NCI-H2107 treated with DMSO at 0.1 percent for 48 hours (cell line): ENCODE measurements around the gene OBP2A.

Experiments
- DNase-seq: peaks from one replicate; lab custom pipeline; 2025; ENCODE audit not compliant: unreplicated experiment; lab: John Stamatoyannopoulos, UW

The OBP2A gene

DNA sequence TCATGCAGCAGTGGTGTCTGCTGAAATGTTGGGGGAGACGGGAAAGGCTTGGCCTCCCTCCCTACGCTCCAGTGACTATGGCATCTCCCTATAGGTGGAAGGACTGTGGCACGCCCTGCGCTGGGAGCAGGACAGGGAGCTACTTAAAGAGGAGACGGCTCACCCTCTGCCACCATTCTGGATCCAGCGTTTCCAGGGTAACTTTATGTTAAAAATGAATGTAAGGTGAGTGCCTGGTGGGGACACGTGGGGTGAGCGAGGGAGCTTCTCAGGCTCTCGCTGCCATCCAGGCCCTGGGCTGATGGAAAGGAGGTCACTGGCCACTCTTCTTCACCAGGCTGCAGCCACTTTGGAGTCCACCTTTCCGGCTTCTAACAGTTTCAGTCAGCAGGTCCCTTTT is 31.3 kb downstream of the OBP2A start:
- DNase-seq = no peak

DNA sequence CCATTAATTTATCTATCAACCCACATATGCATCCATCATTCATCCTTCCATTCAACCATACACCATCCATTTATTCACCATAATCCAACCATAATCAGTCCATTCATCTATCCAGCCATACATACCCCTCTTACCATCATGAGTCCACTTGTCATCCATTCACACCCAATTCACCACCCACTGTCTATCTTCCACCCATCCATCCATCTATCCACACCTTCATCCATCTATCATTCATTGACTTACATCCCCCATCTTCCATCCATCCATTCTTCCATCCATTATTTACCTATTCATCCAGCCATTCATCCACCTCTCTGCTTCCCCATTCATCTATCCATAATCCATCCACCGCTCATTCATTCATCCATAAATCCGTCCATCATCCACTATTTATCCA is 33.4 kb downstream of the OBP2A start:
- no peak for DNase-seq

DNA sequence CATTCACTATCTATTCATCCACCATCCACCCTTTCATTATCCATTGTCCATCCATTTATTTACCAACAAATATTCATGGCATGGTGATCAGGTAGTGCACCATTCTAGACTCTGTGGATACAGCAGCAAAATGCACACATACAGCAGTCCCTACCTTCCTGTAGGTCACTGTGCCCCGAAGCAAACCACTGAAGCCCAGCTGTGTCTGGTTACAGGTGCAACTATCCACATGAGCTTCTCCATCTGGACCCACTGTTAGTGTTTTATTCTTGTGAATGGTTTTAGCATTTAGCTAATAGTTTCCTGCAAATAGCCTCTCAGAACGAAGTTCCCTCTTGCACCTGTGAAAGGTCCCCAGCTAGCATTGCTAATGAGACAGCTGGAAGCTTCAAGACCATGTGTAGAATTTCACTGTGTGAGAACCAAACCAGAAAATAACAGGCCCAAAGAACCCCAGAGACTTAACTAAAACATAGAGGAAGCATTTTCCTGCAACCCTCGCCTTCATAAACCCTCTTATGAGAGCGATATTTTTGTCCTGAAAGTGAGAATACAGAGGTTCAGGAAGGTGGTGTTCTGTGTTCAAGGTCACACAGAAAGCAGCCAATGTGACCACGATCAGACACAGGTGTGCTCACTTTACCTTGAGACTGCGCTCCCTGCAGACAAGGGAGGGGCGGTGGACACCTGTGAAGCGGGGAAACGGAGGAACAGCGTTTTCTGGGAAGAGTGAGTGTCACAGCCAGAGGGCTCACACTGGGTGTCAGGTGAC is 34.1 kb downstream of the OBP2A start:
- no peak for DNase-seq

DNA sequence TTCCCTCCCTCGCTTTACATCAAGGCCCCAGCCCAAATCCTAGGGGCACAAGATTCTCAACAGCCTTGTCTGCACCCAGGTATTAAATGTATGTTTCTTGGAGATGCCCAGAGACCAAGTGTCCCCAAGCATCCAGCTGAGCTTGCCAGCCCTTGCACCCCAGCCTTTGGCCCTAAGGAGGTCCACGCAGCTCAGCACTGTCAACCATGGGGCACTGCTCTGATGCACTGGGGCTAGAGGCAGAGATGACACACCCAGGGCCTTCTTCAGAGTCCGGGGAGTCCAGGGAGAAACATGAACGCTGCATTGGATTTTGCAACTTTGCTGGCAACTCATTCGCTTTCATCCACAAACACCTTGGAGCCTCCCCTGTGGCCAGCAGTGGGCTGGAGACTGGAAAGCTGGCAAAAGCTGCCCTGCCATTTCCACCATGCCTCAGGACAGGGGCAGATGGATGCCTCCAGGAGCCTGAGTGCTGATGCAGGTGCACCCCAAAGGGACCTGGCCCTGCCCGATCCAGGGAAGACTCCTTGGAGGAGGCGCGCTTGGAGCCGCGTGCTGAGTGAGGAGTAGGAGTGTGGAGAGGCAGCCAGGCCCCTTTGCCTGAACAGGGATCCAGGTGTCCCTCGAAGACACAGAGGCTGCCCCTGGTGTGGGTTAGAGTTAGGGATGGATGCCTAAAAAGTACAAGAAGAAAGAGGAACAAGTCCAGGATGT is 34.9 kb downstream of the OBP2A start:
- DNase-seq = no peak

DNA sequence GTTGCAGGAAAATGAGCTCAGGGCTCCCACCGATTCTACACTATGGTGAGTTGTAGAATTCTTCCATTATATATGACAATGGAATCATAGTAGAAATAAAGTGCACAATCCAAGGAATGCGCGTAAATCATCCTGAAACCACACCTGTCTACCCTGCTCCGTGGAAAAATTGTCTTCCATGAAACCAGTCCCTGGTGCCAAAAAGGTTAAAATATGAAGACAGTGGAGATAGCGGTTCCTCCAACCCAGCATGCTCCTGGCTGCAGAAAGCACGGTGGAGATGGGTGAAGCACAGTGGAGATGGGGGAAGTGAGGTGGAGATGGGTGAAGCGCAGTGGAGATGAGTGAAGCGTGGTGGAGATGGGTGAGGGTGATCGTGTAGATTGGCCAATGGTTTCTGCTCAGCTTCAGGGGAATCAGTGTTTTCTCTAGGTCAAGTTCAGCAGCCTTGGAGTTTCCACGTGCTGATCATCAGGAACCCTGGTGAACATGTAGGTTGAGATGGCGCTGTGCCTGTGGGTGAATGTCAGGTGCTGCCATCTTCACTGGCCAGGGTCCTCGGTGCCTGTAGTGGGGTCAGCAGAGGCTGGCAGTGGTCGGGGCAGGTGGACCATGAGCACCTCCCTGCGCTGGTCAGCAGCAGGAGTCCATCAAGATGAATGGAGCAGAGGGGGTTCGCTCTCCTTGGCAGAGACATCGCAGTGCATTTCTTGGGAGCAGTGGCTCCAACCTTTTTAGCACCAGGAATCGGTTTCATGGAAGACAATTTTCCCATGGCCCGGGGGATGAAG is 35.9 kb downstream of the OBP2A start:
- DNase-seq = no peak

DNA sequence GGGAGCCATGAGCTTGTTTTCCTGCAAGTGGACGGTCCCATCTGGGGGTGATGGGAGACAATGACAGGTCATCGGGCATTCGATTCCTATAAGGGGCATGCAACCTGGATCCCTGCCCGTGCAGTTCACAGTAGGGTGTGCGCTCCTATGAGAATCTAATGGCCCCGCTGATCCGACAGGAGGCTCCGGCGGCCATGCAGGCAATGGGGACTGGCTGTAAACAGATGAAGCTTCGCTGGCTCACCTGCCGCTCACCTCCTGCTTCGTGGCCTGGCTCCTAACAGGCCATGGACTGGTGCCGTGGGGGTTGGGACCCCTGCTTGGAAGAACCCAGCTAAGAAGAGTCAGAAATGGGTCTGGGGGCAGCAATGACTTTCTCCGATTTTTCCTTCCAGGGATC is 36.6 kb downstream of the OBP2A start:
- DNase-seq = no peak

DNA sequence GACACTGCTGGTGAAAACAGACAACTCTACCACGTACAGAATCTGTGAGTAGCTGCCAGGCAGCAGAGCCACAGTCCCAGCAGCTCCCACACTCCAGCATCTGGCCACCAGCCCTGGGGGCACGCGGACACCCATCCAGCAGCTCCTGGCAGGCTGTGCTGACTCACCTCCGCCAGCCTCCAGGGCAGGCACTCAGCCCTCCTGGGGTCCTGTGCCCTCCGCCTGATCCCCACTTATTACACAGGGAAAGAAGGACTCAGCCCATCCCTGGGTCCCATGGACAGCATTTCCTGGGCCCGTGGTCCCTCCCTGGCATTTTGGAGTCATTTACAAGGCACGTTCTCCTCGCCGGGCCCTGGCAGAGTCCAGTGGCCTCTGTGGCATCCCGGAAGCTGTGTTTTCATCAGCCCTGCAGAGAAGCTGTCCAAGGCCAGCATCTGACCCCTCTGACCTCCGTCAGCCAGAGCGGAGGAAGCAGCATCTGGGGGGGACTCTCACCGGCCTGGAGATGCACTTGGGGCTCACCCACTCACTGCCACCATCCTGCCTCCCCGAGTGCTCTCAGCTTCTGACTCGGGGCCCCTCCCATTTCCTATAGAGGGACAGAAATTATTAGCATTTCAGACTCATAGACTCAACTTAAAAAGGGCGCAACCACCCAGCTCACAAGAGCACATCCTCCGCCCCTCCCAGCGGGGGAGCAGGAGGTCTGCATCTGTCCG is 37.2 kb downstream of the OBP2A start:
- no peak for DNase-seq

DNA sequence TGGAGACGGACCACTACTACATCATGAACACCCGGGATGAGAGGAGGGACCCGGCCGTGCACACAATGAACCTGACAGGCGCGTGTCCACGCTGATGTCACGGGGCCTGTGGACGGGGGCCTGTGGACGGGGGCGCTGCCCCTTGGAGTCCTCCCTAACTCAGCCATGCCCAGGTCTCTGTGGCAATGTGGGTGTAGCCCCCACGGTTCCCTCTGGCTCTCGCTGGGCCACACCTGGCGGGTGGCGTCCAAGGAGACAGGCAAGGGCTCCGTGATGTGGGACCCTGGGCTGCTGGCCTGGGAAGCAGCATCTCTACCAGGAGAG is 37.7 kb downstream of the OBP2A start:
- DNase-seq = no peak

DNA sequence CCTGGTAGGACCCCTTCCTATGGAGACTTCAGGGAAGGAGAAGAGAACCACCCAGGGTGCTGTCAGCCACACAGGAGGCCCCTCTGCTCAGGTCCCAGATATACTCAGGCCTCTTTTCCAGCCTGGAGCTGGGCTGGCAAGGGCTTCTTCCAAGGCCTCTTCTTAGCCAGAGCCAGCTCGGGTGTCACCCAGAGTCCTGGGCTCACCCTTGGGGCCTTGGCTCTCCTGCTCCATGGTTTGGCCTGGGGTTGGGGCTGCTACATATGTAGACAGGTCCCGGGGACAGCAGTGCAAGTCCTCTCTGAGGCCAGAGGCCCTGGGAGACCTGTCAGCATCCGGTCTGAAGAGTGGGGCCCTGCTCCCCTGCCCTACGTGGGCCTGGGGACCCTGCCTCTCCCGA is 38.4 kb downstream of the OBP2A start:
- DNase-seq = no peak

DNA sequence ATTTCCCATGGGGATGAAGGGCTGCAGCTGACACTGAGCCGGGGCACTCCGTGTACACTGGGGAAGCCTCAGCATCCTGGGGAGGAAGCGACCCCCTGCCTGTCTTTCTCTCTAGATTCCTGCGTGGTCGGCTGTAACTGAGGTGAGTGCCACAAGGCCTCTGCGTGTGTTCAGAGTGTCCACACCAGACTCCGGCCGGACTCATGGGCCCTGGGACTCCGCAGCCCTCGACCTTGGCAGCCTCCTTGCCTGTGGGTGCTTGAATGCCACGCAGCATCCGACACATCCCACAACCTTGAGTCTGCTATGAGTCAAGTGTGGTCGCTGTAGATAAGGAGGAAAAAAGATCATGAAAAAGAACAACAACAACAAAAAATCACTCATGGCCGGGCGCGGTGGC is 39.0 kb downstream of the OBP2A start:
- DNase-seq = no peak

DNA sequence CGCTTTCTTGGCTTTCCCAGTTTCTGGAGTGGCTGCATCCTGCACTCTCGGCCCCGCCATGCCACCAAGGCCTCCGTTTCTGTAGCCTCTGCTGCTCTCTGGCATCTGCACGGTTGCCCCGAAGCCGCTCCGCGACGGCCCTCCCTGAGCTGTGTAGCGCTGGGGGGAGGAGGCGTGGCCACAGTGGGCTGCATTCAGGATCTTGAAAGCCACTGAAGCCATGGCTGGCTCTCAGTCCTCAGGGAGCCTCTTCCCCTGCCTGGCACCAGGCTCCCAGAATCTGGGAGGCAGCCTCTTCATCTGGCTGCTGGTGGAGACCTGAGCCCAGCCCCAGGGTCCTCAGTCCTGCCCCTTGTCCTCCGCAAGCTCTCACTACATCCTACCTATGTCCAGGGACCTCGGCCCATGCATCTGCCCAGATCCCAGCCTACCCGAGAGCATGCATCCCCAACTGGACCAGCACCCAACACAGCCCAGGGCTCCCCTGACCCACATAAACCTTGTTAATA is 40.7 kb downstream of the OBP2A start:
- DNase-seq = no peak

DNA sequence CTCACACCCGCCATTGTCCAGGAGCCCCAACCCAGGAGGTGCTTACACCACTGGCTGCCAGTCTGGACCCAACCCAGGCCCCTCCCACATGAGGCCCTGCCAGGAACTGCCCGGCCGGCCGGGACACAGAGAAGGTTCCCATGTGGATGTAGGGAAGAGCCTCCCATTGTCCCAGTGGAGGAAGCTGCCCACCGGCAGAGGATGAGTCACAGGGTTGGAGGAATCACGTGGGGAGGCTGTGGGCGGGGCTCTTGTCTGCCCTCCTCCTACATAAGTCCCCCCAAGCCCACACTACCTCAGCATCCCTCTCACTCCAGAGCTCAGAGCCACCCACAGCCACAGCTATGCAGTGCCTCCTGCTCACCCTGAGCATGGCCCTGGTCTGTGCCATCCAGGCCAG is 41.7 kb downstream of the OBP2A start:
- no peak for DNase-seq

DNA sequence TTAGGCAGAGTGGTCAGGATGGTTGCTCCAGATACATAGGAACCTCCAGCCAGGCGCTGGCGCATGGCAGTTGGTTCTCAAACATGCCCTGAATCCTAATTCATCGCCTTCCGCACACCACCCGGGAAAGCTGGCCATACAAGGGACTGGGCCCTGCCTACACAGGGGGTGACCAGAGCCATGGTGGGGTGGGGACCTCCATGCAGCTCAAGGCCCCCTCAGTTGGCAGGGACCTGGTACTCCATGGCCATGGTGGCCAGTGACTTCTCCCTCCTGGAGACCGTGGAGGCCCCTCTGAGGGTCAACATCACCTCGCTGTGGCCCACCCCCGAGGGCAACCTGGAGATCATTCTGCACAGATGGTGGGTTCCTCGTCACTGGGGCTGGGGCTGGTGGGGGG is 42.4 kb downstream of the OBP2A start:
- DNase-seq = no peak

DNA sequence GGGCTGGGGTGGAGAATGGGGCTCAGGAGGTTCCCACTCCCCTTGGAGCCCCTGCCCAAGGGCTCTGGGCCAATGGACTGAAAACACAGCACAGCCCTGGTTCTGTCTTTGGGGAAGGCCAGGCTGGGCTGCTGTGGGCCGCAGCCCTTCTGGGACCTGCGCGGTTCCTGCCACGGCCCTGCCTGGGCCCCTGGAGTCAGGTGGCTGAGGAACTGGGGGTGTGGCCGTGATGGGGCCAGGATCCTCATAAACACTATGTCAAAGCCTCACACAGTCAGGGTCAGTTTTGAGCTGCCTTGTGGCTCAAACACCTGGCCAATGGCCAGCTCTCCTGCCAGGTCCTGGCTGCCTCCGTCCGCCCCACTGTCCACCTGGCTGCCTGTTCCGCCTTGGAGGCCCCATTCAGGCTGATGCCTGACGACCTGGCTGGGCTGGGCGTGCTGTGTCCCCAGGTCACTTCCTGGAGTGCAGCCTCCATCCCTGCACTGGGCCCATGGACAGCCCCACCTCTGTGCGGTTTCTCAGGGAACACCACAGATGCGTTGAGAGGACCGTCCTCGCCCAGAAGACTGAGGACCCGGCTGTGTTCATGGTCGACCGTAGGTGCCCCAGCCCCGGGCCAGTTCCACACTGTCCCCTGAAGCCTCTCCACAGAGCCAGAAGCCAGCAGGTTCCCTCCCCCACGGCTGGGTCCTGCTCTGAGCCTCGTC is 43.1 kb downstream of the OBP2A start:
- no peak for DNase-seq

DNA sequence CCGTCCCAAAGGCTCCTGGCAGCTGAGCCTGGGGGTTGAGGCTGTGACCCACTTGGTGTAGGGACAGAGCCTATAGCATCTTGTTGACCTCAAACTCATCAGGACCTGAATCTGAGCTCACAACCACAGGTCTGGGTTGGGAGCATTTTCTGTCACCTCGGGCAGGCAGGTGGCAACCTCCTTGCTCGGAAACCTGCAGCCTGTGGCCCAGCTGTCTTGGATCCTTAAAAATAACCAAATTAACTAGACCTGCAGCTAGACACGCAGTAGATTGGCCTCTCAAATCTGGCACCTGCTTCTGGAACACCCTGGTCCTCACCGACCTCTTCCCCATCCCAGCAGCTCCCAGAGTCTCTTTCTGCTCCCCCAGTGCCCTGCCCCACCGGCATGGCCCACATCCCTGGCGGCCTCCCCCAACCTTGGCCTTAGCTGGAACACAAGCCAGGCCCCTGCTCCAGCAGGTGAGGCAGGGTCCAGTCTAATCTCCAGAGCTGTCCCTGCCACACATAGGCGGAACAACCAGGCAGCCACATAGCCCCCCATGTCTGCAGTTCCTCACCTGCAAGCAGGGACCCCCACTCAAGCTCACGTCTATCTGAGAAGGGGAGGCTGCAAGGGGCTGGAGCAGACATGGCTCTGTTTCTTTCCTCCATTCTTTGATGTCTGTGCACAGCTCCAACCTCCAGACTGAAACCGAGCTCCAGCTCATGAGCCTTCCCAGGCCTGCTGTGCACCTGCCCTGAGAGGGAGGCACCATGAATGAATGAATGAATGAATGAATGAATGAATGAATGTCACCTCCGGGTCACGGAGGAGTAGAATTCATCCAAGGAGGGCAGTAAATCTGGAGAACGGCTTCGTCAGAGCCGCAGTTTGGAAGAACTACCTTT is 43.9 kb downstream of the OBP2A start:
- DNase-seq = no peak

DNA sequence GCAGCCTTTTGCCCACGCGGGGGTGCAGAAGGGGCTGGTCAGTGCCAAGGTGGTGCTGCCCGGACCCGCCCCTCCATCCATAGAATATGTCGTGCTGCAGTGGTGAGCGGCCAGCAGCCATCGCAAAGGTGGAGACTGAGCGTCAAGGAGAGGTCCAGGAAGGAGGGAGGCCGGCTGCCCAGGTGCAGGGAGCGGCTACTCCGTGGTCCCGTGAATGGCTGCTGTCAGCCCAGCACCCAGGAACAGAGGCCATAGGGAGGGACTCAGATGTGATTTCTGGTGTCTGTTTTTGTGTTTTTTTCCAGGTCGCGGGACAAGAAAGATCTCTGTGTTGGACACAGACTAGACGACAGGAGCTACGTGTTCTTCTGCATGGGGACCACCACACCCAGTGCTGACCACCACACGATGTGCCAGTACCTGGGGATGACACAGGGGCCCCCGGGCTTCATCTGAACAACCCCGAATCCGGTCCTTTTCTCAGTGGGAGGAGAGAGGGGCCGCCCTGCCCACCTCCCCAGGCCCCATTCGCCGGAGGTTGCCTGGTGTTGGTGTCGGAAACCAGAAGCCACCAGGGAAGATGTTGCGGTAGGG is 44.7 kb downstream of the OBP2A start:
- DNase-seq = no peak

DNA sequence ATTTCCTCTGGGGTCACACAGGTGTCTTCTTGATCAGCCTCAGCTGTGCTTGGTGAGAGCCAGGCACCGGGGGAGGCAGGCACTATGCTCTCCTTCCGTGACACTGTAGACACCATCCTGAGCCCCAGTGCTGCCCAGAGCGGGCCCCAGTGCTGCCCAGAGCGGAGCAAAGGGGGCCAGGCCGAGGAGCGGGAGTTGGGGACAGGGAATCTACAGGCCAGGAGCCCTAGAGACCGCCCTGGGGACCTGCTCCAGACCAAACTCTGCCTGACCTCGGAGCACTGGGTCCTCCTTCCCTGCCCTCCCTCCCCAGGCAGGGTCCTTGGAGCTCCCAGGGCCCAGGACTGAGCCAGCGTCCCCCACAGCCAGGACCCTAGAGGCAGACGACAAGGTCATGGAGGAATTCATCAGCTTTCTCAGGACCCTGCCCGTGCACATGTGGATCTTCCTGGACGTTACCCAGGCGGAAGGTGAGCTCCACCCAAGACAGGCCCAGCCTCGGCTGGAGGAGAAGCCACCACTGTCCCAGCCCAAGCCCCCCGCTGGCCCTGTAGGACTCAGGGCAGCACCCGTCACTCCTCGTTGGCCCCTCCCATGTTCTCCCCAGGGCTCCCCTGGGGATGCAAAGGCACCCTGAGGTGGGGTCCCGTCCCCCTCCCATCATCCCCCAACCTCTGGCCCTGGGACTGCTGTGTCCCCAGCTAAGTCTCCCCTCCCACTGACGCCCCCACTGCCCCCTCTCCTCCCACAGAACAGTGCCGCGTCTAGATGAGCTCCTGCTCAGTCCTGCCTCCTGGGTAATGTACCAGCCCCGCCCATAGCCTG is 45.8 kb downstream of the OBP2A start:
- no peak for DNase-seq

DNA sequence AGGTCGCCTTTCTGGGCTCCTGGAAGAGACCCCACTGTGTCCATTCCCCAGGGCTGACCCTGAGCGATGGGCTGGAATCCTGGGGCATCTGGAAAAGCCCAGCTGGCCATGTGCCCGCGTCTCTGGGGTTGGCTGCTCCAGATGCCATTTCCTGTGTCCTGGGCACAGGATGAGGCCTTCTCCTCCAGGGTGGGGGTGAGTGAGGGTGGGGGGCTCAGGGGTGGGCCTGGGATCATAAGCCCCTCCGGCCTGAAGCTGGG is 46.3 kb downstream of the OBP2A start:
- no peak for DNase-seq

DNA sequence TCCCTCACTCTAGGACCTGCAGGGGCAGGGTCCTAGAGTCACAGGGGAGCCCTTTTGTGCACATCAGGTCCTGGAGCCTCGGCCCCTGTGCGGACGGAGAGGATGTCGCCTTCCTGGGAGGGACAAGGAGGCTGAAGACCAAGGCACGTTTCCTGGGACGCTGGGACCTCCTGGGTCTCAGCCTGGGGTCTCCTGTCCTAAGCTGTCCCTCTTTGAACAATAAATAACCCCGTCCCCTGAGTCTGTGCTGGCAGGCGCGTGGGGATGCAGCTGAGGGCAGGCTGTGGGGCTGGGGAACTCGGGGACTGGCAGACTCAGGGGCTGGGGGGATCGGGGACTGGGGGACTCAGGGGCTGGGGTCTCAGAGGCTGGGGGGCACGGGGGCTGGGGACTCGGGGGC is 46.7 kb downstream of the OBP2A start:
- no peak for DNase-seq
